C4-2B (cell line): ENCODE results near the gene PRDM15.

Experiments
- ZFX ChIP-seq: fragments of 450-650 bp; IDR thresholded peaks from 2 replicates; pipeline ENCODE4 v1.6.1; 2017
- TF ChIP-seq, protein P1 (sequence below): fragments of 450-650 bp; conservative IDR thresholded peaks from 2 replicates; pipeline ENCODE4 v1.5.1; 2017; ENCODE audit warnings: mild to moderate bottlenecking

DNA sequence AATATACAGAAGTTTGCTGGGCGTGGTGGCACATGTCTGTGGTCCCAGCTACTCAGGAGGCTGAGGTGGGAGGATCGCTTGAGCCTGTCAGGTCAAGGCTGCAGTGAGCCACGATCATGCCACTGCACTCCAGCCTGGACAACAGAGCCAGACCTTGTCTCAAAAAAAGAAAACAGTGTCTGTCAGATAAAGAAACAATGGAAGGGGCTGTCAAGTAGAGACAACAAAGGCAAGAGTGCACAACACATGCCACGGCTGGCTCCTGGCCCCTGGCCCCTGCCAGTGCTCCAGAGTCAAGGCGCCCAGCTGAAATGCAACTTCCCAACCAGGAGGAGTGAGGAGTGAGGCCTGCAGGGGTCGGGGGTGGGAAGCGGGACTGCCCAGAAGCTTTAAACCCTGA, 32.6 kb downstream of the PRDM15 start:
- TF ChIP-seq, protein P1, sequence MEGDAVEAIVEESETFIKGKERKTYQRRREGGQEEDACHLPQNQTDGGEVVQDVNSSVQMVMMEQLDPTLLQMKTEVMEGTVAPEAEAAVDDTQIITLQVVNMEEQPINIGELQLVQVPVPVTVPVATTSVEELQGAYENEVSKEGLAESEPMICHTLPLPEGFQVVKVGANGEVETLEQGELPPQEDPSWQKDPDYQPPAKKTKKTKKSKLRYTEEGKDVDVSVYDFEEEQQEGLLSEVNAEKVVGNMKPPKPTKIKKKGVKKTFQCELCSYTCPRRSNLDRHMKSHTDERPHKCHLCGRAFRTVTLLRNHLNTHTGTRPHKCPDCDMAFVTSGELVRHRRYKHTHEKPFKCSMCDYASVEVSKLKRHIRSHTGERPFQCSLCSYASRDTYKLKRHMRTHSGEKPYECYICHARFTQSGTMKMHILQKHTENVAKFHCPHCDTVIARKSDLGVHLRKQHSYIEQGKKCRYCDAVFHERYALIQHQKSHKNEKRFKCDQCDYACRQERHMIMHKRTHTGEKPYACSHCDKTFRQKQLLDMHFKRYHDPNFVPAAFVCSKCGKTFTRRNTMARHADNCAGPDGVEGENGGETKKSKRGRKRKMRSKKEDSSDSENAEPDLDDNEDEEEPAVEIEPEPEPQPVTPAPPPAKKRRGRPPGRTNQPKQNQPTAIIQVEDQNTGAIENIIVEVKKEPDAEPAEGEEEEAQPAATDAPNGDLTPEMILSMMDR = no peak
- TF ChIP-seq ZFX = no peak
